ENCODE results near the gene B3GNT4. TPM values are rescaled to one million over a fixed set of nuclear protein-coding genes. Genes with fewer than 3 reads are reported as not detected.

The B3GNT4 gene
- polyA plus RNA-seq (2013, experiment 1 of 2) = 0.39 TPM
- polyA plus RNA-seq (2013, experiment 2 of 2) = 0.86 TPM

DNA sequence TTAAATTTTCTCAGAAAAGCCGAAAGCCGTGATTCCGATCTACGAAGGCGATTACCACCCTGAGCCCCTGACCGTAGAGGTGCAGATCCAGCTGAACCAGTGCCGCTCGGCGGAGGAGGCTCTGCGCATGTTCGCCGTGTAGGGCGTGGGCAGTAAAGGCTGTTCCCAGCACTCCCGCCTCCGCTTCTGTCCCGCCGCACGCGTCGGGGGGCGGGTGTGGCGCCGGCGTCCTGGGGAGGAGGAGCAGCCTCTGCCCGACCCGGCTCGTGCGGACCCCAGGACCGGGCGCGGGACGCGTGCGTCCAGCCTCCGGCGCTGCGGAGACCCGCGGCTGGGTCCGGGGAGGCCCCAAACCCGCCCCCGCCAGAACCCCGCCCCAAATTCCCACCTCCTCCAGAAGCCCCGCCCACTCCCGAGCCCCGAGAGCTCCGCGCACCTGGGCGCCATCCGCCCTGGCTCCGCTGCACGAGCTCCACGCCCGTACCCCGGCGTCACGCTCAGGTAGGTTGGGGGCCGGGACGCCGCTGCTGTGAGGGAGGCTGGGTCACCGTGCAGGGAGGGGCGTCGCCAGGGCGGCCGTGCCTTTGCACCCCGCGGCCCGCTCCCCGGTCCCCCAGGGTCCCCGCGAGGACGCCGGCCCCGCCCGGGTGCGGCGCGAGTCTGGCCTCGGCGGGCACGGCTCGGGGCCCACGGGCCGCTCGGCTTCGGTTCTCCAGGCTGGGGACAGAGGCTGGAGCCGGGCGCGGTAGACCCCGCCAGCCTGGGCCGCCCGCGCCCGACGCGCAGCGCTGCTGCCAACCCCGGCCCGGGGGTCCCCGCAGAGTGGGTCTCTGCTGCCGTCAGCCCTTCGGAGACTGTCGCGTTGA is at the start of gene B3GNT4:
TSS of gene B3GNT4 (plus strand) at position 409 of the 866 bp plus-strand sequence. CDS start 910 bp downstream, outside the sequence.
- Histone ChIP-seq H2BK120ac (ENCODE audit: low read depth, low read length) (no peak within 1 kb of the TSS), H2BK12ac (ENCODE audit: low read length) (peak within 1 kb of the TSS; percentile 58), H3K27ac (replicated peaks; ENCODE audit: low read length) (no peak within 1 kb of the TSS), H3K27me3 (ENCODE audit: control insufficient read depth in 3 of 3, insufficient read depth in 3 of 3, low read depth in 1 of 3, low read length in 3 of 3) (peaks cover 5 to 59% (median 32%) of the 10 kb centered on the region in 3 experiments), H3K79me1 (ENCODE audit: low read depth, low read length) (no peaks in the 10 kb centered on the region), H3K23ac (ENCODE audit: low read depth, low read length, poor library complexity) (peak within 1 kb of the TSS; percentile 85), H3K36me3 (replicated peaks in 1 of 2; ENCODE audit: control insufficient read depth in 2 of 2, insufficient read depth in 2 of 2, low read length in 2 of 2) (peaks cover 18 to 23% of the 10 kb centered on the region in 2 donors), H3K4ac (ENCODE audit: low read length) (no peak within 1 kb of the TSS), H2AK5ac (ENCODE audit: low read depth, low read length) (no peak within 1 kb of the TSS), H4K8ac (ENCODE audit: low read depth, low read length) (no peak within 1 kb of the TSS), H4K91ac (ENCODE audit: low read depth, low read length, poor library complexity) (no peak within 1 kb of the TSS), H2AFZ (ENCODE audit: low read length) (peak within 1 kb of the TSS; percentile 90), H3K9me3 (replicated peaks in 1 of 2; ENCODE audit: control insufficient read depth in 2 of 2, insufficient read depth in 1 of 2, low read depth in 1 of 2, low read length in 2 of 2) (no peaks in the 10 kb centered on the region), H3K14ac (ENCODE audit: low read length) (peak within 1 kb of the TSS; percentile 71), H3K4me2 (ENCODE audit: insufficient read depth, low read length, poor library complexity, severe bottlenecking) (peak within 1 kb of the TSS; percentile 97), H3K9ac (ENCODE audit: low read depth, low read length, poor library complexity) (peak within 1 kb of the TSS; percentile 71), H3K18ac (ENCODE audit: low read length) (peak within 1 kb of the TSS; percentile 96), H3K4me3 (ENCODE audit: low read length in 2 of 2) (peak within 1 kb of the TSS; percentile 49 to 90), H2BK5ac (ENCODE audit: low read length) (peak within 1 kb of the TSS; percentile 21), H2BK15ac (ENCODE audit: low read length) (peak within 1 kb of the TSS; percentile 49), H3K4me1 (ENCODE audit: control insufficient read depth in 2 of 2, insufficient read depth in 1 of 2, low read depth in 1 of 2, low read length in 2 of 2) (peaks cover 0 to 5% of the 10 kb centered on the region in 2 donors)
- no CpG with 5 or more reads among the region's 104 CpGs for WGBS, 2 donors (ENCODE audit: extremely low coverage in 2 of 2, insufficient read length in 2 of 2, insufficient replicate concordance in 1 of 2)
- DNase-seq (ENCODE audit: low spot score) = no peak

DNA sequence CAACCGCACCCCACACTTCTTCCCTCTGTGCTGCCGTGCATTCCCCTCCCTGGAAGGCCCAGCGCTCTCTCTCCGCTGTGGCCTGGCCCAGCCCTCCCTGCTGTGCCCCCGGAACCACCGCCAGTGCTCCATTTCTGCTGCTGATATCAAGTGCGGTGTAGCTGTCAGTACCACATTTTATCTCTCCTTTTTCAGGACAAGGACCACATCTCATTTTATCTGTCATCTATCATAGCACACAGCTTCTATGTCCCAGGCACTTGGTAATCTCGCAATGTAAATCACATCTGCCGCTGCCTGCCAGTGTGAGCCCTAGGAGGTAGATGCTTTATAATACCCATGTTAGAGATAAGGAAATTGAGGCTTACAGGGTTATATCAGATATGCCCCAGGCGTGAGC is 47.8 kb upstream of the B3GNT4 start:
- Histone ChIP-seq H3K4me2 (ENCODE audit: insufficient read depth, low read length, poor library complexity, severe bottlenecking) (no peak overlapping the region), H3K4me1 (ENCODE audit: control insufficient read depth in 2 of 2, insufficient read depth in 1 of 2, low read depth in 1 of 2, low read length in 2 of 2) (peaks cover 2 to 4% of the 10 kb centered on the region in 2 donors), H2BK15ac (ENCODE audit: low read length) (no peak overlapping the region), H3K27me3 (ENCODE audit: control insufficient read depth in 3 of 3, insufficient read depth in 3 of 3, low read depth in 1 of 3, low read length in 3 of 3) (peaks cover 0 to 4% (median 0%) of the 10 kb centered on the region in 3 experiments), H3K14ac (ENCODE audit: low read length) (no peak overlapping the region), H4K8ac (ENCODE audit: low read depth, low read length) (no peak overlapping the region), H2BK5ac (ENCODE audit: low read length) (peak overlapping the region; percentile 59), H3K4ac (ENCODE audit: low read length) (no peak overlapping the region), H3K27ac (replicated peaks; ENCODE audit: low read length) (no peak overlapping the region), H2AK5ac (ENCODE audit: low read depth, low read length) (no peak overlapping the region), H2BK12ac (ENCODE audit: low read length) (no peak overlapping the region), H3K9me3 (replicated peaks in 1 of 2; ENCODE audit: control insufficient read depth in 2 of 2, insufficient read depth in 1 of 2, low read depth in 1 of 2, low read length in 2 of 2) (no peaks in the 10 kb centered on the region), H2BK120ac (ENCODE audit: low read depth, low read length) (no peak overlapping the region), H2AFZ (ENCODE audit: low read length) (no peak overlapping the region), H3K79me1 (ENCODE audit: low read depth, low read length) (no peaks in the 10 kb centered on the region), H3K36me3 (replicated peaks in 1 of 2; ENCODE audit: control insufficient read depth in 2 of 2, insufficient read depth in 2 of 2, low read length in 2 of 2) (no peaks in the 10 kb centered on the region), H3K23ac (ENCODE audit: low read depth, low read length, poor library complexity) (no peak overlapping the region), H3K4me3 (ENCODE audit: low read length in 2 of 2) (no peak overlapping the region), H3K9ac (ENCODE audit: low read depth, low read length, poor library complexity) (no peak overlapping the region), H4K91ac (ENCODE audit: low read depth, low read length, poor library complexity) (no peak overlapping the region), H3K18ac (ENCODE audit: low read length) (no peak overlapping the region)
- DNase-seq (ENCODE audit: low spot score) = no peak
- no CpG with 5 or more reads among the region's 10 CpGs for WGBS, 2 donors (ENCODE audit: extremely low coverage in 2 of 2, insufficient read length in 2 of 2, insufficient replicate concordance in 1 of 2)

DNA sequence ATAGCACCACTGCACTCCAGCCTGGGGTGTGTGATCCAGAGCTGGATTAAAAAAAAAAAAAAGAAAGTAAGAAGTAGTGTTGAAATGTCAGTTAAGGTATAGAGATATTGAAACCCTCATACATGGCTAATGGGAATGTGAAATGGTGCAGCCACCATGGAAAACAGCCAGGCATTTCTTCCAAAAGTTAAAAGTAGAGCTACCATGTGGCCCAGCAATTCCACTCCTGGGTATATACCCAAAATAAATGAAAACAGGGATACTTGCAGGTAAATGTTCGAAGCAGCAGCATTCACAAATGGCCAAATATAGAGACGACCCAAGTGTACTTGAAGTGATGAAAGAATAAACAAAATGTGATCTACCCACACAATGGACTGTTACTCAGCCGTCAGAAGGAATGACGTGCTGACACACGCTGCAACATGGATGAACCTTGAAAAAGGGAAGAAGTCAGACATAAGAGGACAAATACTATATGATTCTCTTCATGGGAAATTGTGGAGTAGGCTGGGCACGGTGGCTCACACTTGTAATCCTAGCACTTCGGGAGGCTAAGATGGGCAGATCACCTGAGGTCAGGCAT is 44.7 kb upstream of the B3GNT4 start:
- Histone ChIP-seq H3K4me1 (ENCODE audit: control insufficient read depth in 2 of 2, insufficient read depth in 1 of 2, low read depth in 1 of 2, low read length in 2 of 2) (no peaks in the 10 kb centered on the region), H2BK5ac (ENCODE audit: low read length) (no peak overlapping the region), H4K8ac (ENCODE audit: low read depth, low read length) (no peak overlapping the region), H3K4me2 (ENCODE audit: insufficient read depth, low read length, poor library complexity, severe bottlenecking) (no peak overlapping the region), H2BK120ac (ENCODE audit: low read depth, low read length) (no peak overlapping the region), H2BK15ac (ENCODE audit: low read length) (no peak overlapping the region), H3K4me3 (ENCODE audit: low read length in 2 of 2) (no peak overlapping the region), H4K91ac (ENCODE audit: low read depth, low read length, poor library complexity) (no peak overlapping the region), H3K14ac (ENCODE audit: low read length) (no peak overlapping the region), H2AK5ac (ENCODE audit: low read depth, low read length) (no peak overlapping the region), H2AFZ (ENCODE audit: low read length) (no peak overlapping the region), H3K9ac (ENCODE audit: low read depth, low read length, poor library complexity) (no peak overlapping the region), H3K27me3 (ENCODE audit: control insufficient read depth in 3 of 3, insufficient read depth in 3 of 3, low read depth in 1 of 3, low read length in 3 of 3) (peaks cover 0 to 4% (median 0%) of the 10 kb centered on the region in 3 experiments), H3K9me3 (replicated peaks in 1 of 2; ENCODE audit: control insufficient read depth in 2 of 2, insufficient read depth in 1 of 2, low read depth in 1 of 2, low read length in 2 of 2) (no peaks in the 10 kb centered on the region), H3K23ac (ENCODE audit: low read depth, low read length, poor library complexity) (no peak overlapping the region), H3K4ac (ENCODE audit: low read length) (no peak overlapping the region), H3K79me1 (ENCODE audit: low read depth, low read length) (no peaks in the 10 kb centered on the region), H3K18ac (ENCODE audit: low read length) (no peak overlapping the region), H2BK12ac (ENCODE audit: low read length) (no peak overlapping the region), H3K36me3 (replicated peaks in 1 of 2; ENCODE audit: control insufficient read depth in 2 of 2, insufficient read depth in 2 of 2, low read length in 2 of 2) (no peaks in the 10 kb centered on the region), H3K27ac (replicated peaks; ENCODE audit: low read length) (no peak overlapping the region)
- no CpG with 5 or more reads among the region's 7 CpGs for WGBS, 2 donors (ENCODE audit: extremely low coverage in 2 of 2, insufficient read length in 2 of 2, insufficient replicate concordance in 1 of 2)
- no peak for DNase-seq (ENCODE audit: low spot score)

DNA sequence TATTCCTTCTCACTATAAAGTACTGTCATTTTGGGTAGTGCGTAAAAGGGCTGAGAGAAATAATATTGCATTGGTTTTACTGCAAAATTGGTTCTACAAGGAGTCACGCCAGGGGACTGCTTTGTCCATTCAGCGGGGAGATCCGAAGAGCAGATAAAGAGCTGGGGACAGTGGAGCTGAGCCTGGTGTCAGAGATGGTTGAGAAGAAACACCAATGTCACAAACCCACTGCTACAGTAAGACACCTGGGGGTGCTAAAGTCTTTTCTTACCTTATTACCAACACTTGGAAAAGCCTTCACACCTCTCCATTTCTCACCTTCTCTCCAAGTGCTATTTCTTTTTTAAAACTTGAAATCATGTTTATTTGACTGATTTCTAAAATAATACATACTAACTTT is 43.6 kb upstream of the B3GNT4 start:
- no peaks in the 10 kb centered on the region for H3K4me1 ChIP-seq (ENCODE audit: control insufficient read depth in 2 of 2, insufficient read depth in 1 of 2, low read depth in 1 of 2, low read length in 2 of 2)
- no peak for DNase-seq (ENCODE audit: low spot score)
- H3K9me3 ChIP-seq (replicated peaks in 1 of 2; ENCODE audit: control insufficient read depth in 2 of 2, insufficient read depth in 1 of 2, low read depth in 1 of 2, low read length in 2 of 2) = no peaks in the 10 kb centered on the region

More for the DNA sequence above, 43.6 kb upstream of the B3GNT4 start:
- WGBS, 2 donors (ENCODE audit: extremely low coverage in 2 of 2, insufficient read length in 2 of 2, insufficient replicate concordance in 1 of 2) = no CpG with 5 or more reads among the region's 4 CpGs
- Histone ChIP-seq H2AK5ac (ENCODE audit: low read depth, low read length) (no peak overlapping the region), H3K79me1 (ENCODE audit: low read depth, low read length) (no peaks in the 10 kb centered on the region), H3K36me3 (replicated peaks in 1 of 2; ENCODE audit: control insufficient read depth in 2 of 2, insufficient read depth in 2 of 2, low read length in 2 of 2) (no peaks in the 10 kb centered on the region), H4K91ac (ENCODE audit: low read depth, low read length, poor library complexity) (no peak overlapping the region), H2BK5ac (ENCODE audit: low read length) (no peak overlapping the region), H2BK120ac (ENCODE audit: low read depth, low read length) (no peak overlapping the region), H3K4me2 (ENCODE audit: insufficient read depth, low read length, poor library complexity, severe bottlenecking) (no peak overlapping the region), H2BK15ac (ENCODE audit: low read length) (no peak overlapping the region), H2BK12ac (ENCODE audit: low read length) (no peak overlapping the region), H3K18ac (ENCODE audit: low read length) (no peak overlapping the region), H3K27ac (replicated peaks; ENCODE audit: low read length) (no peak overlapping the region), H3K4ac (ENCODE audit: low read length) (no peak overlapping the region), H3K14ac (ENCODE audit: low read length) (no peak overlapping the region), H3K4me3 (ENCODE audit: low read length in 2 of 2) (no peak overlapping the region), H3K9ac (ENCODE audit: low read depth, low read length, poor library complexity) (no peak overlapping the region), H4K8ac (ENCODE audit: low read depth, low read length) (no peak overlapping the region), H3K27me3 (ENCODE audit: control insufficient read depth in 3 of 3, insufficient read depth in 3 of 3, low read depth in 1 of 3, low read length in 3 of 3) (peaks cover 0 to 4% (median 0%) of the 10 kb centered on the region in 3 experiments), H3K23ac (ENCODE audit: low read depth, low read length, poor library complexity) (no peak overlapping the region), H2AFZ (ENCODE audit: low read length) (no peak overlapping the region)

All from neuronal stem cell (in vitro differentiated cells).